Fibroblast of pulmonary artery (primary cell): ENCODE data around the gene KCNG3.

Experiments used
- DNase-seq: peaks from one replicate; pipeline ENCODE4 v3.0.0-alpha.2; 2010; ENCODE audit warnings: low read depth
- H3K4me3 ChIP-seq: replicated peaks from 2 replicates; pipeline ENCODE4 v1.5.1; 2011; ENCODE audit warnings: low read depth, mild to moderate bottlenecking, control low read depth, low read length, moderate library complexity
- TF ChIP-seq, protein P1 (sequence below): IDR thresholded peaks from 2 replicates; pipeline ENCODE4 v1.5.1; 2011; ENCODE audit warnings: mild to moderate bottlenecking, control low read depth, low read length, inconsistent platforms; ENCODE audit errors: missing control alignments

KCNG3 gene

DNA sequence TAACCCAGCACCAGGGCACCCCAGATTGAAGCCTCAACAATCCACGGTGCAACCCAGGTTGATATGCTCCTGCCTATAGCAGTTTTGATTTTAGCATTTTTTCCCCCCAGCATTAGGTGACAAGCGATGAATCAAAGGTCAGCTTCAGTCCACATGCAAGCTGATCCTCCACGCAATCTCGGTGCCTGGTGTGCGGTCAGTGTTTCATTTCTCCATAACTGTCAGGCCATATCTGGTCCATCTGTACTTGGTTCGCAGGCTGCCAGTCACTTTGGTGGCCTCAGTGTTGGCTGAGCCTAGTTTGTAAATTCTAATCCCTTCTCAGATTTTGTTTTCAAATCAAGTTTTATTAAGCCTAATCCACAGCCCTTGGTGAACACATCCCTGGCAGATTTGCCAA, 30.2 kb downstream of the KCNG3 start:
- DNase-seq: no peak
- TF ChIP-seq, protein P1, sequence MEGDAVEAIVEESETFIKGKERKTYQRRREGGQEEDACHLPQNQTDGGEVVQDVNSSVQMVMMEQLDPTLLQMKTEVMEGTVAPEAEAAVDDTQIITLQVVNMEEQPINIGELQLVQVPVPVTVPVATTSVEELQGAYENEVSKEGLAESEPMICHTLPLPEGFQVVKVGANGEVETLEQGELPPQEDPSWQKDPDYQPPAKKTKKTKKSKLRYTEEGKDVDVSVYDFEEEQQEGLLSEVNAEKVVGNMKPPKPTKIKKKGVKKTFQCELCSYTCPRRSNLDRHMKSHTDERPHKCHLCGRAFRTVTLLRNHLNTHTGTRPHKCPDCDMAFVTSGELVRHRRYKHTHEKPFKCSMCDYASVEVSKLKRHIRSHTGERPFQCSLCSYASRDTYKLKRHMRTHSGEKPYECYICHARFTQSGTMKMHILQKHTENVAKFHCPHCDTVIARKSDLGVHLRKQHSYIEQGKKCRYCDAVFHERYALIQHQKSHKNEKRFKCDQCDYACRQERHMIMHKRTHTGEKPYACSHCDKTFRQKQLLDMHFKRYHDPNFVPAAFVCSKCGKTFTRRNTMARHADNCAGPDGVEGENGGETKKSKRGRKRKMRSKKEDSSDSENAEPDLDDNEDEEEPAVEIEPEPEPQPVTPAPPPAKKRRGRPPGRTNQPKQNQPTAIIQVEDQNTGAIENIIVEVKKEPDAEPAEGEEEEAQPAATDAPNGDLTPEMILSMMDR: no peak
- no peak overlapping the region for H3K4me3 ChIP-seq

DNA sequence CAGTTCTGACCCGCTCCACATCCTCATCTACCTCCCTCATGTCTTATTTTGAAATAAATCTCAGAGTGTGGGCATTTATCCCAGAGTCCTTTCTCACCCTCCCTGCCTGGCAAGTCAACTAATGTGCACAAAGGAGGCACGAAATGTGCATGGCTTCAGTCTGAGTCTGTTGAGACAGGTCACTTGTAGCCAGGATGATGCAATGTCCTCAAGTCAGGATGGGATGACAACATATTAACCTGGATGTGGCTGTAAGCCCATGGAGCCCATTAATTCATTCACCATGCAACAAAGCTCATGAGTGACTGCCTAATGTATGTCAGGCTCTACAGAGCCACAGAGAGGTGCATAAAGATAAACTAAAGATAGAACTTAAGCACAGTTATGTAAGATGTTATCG, 34.5 kb downstream of the KCNG3 start:
- DNase-seq: no peak
- H3K4me3 ChIP-seq: no peak overlapping the region
- TF ChIP-seq, protein P1: no peak

DNA sequence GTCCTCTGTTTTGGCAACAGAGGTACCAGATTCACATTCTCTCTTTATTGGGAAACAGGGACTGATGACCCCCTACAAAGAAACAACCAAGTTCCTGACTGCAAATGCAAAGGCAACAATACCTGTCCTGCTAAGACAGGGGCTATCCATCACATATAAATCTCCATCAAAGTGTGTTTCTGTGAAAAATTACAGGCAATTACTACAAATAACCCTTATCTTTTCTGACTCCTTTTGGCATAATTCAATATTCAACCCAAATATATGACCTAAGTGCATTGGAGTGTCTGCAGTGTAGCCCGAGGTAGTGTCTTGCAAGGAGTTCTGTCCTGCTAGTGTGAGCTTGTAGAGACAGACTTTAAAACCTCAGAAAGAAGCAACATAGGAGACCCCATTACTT, 35.4 kb downstream of the KCNG3 start:
- TF ChIP-seq, protein P1: no peak
- no peak overlapping the region for H3K4me3 ChIP-seq

DNA sequence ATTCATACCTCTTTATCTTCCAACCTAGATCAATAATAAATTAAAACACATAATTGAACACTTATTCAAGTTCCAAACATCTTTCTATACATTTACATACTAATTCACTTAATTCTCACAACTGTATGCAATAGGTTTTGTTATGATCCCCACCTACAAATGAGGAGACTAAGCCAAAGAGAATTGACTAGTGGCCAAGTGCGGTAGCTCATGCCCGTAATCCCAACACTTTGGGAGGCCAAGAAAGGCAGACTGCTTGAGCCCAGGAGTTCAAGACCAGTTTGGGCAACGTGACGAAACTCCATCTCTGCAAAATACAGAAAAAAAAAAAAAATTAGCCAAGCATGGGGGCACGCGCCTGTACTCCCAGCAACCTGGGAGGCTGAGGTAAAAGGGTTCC, 36.8 kb downstream of the KCNG3 start:
- TF ChIP-seq, protein P1: peak; percentile 21
- no peak for DNase-seq
- H3K4me3 ChIP-seq: no peak overlapping the region

More for the DNA sequence above, 35.4 kb downstream of the KCNG3 start:
- DNase-seq: no peak

GRCh38 chr2:42456126-42456839, 37.5 kb downstream of the KCNG3 start:
- H3K4me3 ChIP-seq: no peak overlapping the region
- DNase-seq: no peak
- TF ChIP-seq, protein P1: no peak

- no peak for DNase-seq
- H3K4me3 ChIP-seq: no peak overlapping the region
- TF ChIP-seq, protein P1: no peak
Measured at GRCh38 chr2:42452545-42452944, 41.2 kb downstream of the KCNG3 start.

GRCh38 chr2:42450136-42450535, 43.6 kb downstream of the KCNG3 start:
- DNase-seq: no peak
- TF ChIP-seq, protein P1: no peak
- no peak overlapping the region for H3K4me3 ChIP-seq
